HepG2 (cell line): ENCODE results near the gene HOTAIR. TPM values are rescaled to one million over a fixed set of nuclear protein-coding genes. Genes with fewer than 3 reads are reported as not detected.

Experiments used
- ATAD3A ChIP-seq: sonication (generic); formaldehyde crosslinking; IDR thresholded peaks from 2 replicates; pipeline ENCODE4 v1.4.0; 2020; ENCODE audit warnings: missing genetic modification reagents
- FOXC1 ChIP-seq: sonication (generic); formaldehyde crosslinking; IDR thresholded peaks from 2 replicates; pipeline ENCODE4 v1.8.0; 2022; ENCODE audit warnings: mild to moderate bottlenecking, missing genetic modification reagents, borderline replicate concordance
- GTF2F1 ChIP-seq: fragments of 150-350 bp; IDR thresholded peaks from 2 replicates; pipeline ENCODE4 v1.6.1; 2014; ENCODE audit warnings: low read length
- HDAC1 ChIP-seq: sonication (generic); formaldehyde crosslinking; IDR thresholded peaks from 2 replicates; pipeline ENCODE4 v1.5.1; 2020; ENCODE audit warnings: mild to moderate bottlenecking, missing genetic modification reagents
- HMGA1 ChIP-seq: sonication (generic); formaldehyde crosslinking; conservative IDR thresholded peaks from 2 replicates; pipeline ENCODE4 v1.4.0; 2020; ENCODE audit warnings: missing genetic modification reagents
- KDM5B ChIP-seq: sonication (generic); formaldehyde crosslinking; IDR thresholded peaks from 2 replicates; pipeline ENCODE4 v1.4.0; 2020; ENCODE audit warnings: missing genetic modification reagents, mild to moderate bottlenecking, borderline replicate concordance
- NCOA5 ChIP-seq: sonication (generic); formaldehyde crosslinking; IDR thresholded peaks from 2 replicates; pipeline ENCODE4 v1.4.0; 2020; ENCODE audit warnings: missing genetic modification reagents
- RFX5 ChIP-seq: IDR thresholded peaks from 2 replicates; pipeline ENCODE4 v1.6.1; 2011; ENCODE audit warnings: low read depth, low read length, improper control_type of control experiment
- SIX4 ChIP-seq: sonication (generic); formaldehyde crosslinking; IDR thresholded peaks from 2 replicates; pipeline ENCODE4 v1.4.0; 2020; ENCODE audit warnings: missing genetic modification reagents
- TCF7 ChIP-seq: sonication (generic); IDR thresholded peaks from 2 replicates; pipeline ENCODE4 v1.6.1; 2016; ENCODE audit warnings: antibody characterized with exemption, low read depth
- ZBTB39 ChIP-seq: sonication (generic); formaldehyde crosslinking; IDR thresholded peaks from 2 replicates; pipeline ENCODE4 v1.5.0; 2020; ENCODE audit warnings: missing genetic modification reagents
- ZFP36L1 ChIP-seq: sonication (generic); formaldehyde crosslinking; IDR thresholded peaks from 2 replicates; pipeline ENCODE4 v1.8.0; 2022; ENCODE audit warnings: mild to moderate bottlenecking, missing genetic modification reagents, moderate library complexity
- ZNF143 ChIP-seq: sonication (generic); formaldehyde crosslinking; IDR thresholded peaks from 2 replicates; pipeline ENCODE4 v1.4.0; 2020; ENCODE audit warnings: missing genetic modification reagents
- ZNF788 ChIP-seq: sonication (generic); formaldehyde crosslinking; IDR thresholded peaks from 2 replicates; pipeline ENCODE4 v1.5.0; 2020; ENCODE audit warnings: mild to moderate bottlenecking, missing genetic modification reagents, borderline replicate concordance
- polyA plus RNA-seq, 8 experiments: library from polyadenylated mRNA; depleted of rRNA in 3 of 8; stranded (reverse) in 7 of 8; unstranded in 1 of 8; fragments of >200 nt; fragmentation: Illumina TruSeq in 4 of 8; extraction: Trizol in 4 of 8; gene quantifications; 2 replicates each; pipeline versions ENCODE4 v1.2.1 to v1.2.3, GENCODE V29; 2011 to 2016; ENCODE audit warnings: low read depth in 4 of 8, missing spikeins in 1 of 8, mixed read lengths in 1 of 8; ENCODE audit not compliant: insufficient read depth in 1 of 8
- total RNA-seq, 5 experiments: library from RNA; depleted of rRNA; stranded (reverse); fragments of >200 nt; fragmentation: Illumina TruSeq; extraction: Trizol; gene quantifications; 2 replicates each; pipeline ENCODE4 v1.2.3, GENCODE V29; 2016; ENCODE audit warnings: low read depth in 1 of 5
- TF ChIP-seq, protein P1 (sequence below), 2 experiments: sonication (generic) in 1 of 2; formaldehyde crosslinking in 1 of 2; IDR thresholded peaks; 2 replicates each; pipeline versions ENCODE4 v1.6.1 to v1.9.0; 2014 to 2022; ENCODE audit warnings: antibody characterized with exemption in 1 of 2, borderline replicate concordance in 1 of 2, inconsistent platforms in 1 of 2, low read depth in 1 of 2, missing genetic modification reagents in 1 of 2
- TF ChIP-seq, protein P2 (sequence below): IDR thresholded peaks from 2 replicates; pipeline ENCODE4 v1.6.1; 2016; ENCODE audit warnings: mild to moderate bottlenecking
- TF ChIP-seq, protein P3 (sequence below): sonication (generic); formaldehyde crosslinking; IDR thresholded peaks from 2 replicates; pipeline ENCODE4 v1.4.0; 2020; ENCODE audit warnings: missing genetic modification reagents

Gene HOTAIR
- total and polyA plus RNA-seq, 2 of the 13 experiments (the other 11 are each of a cell fraction or from before 2014, with no cell fraction given): not detected

- TF ChIP-seq FOXC1 (no peak), ZNF788 (CRISPR knock-in tag) (no peak), GTF2F1 (no peak), ZNF143 (CRISPR knock-in tag) (no peak), SIX4 (no peak), HDAC1 (CRISPR knock-in tag) (peak; percentile 35; the same call in 1 of the 2 replicates), KDM5B (peak; percentile 64; the same call in 1 of the 2 replicates), ATAD3A (CRISPR knock-in tag) (no peak), ZFP36L1 (CRISPR knock-in tag) (no peak), NCOA5 (CRISPR knock-in tag) (no peak), ZBTB39 (no peak), TCF7 (no peak), RFX5 (no peak), HMGA1 (CRISPR knock-in tag) (no peak)
- TF ChIP-seq, protein P1, sequence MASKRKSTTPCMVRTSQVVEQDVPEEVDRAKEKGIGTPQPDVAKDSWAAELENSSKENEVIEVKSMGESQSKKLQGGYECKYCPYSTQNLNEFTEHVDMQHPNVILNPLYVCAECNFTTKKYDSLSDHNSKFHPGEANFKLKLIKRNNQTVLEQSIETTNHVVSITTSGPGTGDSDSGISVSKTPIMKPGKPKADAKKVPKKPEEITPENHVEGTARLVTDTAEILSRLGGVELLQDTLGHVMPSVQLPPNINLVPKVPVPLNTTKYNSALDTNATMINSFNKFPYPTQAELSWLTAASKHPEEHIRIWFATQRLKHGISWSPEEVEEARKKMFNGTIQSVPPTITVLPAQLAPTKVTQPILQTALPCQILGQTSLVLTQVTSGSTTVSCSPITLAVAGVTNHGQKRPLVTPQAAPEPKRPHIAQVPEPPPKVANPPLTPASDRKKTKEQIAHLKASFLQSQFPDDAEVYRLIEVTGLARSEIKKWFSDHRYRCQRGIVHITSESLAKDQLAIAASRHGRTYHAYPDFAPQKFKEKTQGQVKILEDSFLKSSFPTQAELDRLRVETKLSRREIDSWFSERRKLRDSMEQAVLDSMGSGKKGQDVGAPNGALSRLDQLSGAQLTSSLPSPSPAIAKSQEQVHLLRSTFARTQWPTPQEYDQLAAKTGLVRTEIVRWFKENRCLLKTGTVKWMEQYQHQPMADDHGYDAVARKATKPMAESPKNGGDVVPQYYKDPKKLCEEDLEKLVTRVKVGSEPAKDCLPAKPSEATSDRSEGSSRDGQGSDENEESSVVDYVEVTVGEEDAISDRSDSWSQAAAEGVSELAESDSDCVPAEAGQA (IDR thresholded peaks at IDR 0.05; ENCODE audit: low read depth): no peak
- TF ChIP-seq, protein P1 (CRISPR knock-in tag; IDR thresholded peaks at IDR 0.05; ENCODE audit: borderline replicate concordance): no peak
- TF ChIP-seq, protein P2, sequence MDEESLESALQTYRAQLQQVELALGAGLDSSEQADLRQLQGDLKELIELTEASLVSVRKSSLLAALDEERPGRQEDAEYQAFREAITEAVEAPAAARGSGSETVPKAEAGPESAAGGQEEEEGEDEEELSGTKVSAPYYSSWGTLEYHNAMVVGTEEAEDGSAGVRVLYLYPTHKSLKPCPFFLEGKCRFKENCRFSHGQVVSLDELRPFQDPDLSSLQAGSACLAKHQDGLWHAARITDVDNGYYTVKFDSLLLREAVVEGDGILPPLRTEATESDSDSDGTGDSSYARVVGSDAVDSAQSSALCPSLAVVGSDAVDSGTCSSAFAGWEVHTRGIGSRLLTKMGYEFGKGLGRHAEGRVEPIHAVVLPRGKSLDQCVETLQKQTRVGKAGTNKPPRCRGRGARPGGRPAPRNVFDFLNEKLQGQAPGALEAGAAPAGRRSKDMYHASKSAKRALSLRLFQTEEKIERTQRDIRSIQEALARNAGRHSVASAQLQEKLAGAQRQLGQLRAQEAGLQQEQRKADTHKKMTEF (CRISPR knock-in tag): peak; percentile 45; the same call in 1 of the 2 replicates
- TF ChIP-seq, protein P3, sequence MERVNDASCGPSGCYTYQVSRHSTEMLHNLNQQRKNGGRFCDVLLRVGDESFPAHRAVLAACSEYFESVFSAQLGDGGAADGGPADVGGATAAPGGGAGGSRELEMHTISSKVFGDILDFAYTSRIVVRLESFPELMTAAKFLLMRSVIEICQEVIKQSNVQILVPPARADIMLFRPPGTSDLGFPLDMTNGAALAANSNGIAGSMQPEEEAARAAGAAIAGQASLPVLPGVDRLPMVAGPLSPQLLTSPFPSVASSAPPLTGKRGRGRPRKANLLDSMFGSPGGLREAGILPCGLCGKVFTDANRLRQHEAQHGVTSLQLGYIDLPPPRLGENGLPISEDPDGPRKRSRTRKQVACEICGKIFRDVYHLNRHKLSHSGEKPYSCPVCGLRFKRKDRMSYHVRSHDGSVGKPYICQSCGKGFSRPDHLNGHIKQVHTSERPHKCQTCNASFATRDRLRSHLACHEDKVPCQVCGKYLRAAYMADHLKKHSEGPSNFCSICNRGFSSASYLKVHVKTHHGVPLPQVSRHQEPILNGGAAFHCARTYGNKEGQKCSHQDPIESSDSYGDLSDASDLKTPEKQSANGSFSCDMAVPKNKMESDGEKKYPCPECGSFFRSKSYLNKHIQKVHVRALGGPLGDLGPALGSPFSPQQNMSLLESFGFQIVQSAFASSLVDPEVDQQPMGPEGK (CRISPR knock-in tag): peak; percentile 26; the same call in 1 of the 2 replicates
Observed at GRCh38 chr12:54000116-54001114, 25.7 kb upstream of the HOTAIR start, which contains the start of gene HOXC9 (continued).
